ENCODE measurements around the gene TTC3.

The TTC3 gene

DNA sequence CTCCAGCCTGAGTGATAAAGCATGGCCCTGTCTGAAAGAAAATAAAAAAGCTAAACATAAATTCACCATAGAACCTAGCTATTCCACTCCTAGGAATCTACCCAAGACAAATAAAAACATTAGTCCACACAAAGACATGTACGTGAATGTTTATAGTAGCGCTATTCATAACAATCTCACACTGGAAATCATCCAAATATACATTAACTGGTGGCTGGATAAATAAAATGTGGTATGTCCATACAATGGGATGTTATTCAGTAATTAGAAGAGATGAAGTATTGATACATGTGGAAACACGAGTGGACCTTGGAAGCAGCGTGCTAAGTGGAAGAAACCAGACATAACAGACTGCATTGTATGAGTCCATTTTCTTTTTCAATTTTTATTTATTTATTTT lies 36.9 kb upstream of the TTC3 start:
- TF ChIP-seq, protein P1, sequence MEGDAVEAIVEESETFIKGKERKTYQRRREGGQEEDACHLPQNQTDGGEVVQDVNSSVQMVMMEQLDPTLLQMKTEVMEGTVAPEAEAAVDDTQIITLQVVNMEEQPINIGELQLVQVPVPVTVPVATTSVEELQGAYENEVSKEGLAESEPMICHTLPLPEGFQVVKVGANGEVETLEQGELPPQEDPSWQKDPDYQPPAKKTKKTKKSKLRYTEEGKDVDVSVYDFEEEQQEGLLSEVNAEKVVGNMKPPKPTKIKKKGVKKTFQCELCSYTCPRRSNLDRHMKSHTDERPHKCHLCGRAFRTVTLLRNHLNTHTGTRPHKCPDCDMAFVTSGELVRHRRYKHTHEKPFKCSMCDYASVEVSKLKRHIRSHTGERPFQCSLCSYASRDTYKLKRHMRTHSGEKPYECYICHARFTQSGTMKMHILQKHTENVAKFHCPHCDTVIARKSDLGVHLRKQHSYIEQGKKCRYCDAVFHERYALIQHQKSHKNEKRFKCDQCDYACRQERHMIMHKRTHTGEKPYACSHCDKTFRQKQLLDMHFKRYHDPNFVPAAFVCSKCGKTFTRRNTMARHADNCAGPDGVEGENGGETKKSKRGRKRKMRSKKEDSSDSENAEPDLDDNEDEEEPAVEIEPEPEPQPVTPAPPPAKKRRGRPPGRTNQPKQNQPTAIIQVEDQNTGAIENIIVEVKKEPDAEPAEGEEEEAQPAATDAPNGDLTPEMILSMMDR (IDR thresholded peaks at IDR 0.05; ENCODE audit: low read depth, low read length), result no peak
- DNase-seq (ENCODE audit: extremely low read depth, low read depth), result no peak

GRCh38 chr21:37039411-37040075 lies 33.5 kb upstream of the TTC3 start:
- TF ChIP-seq, protein P1 (IDR thresholded peaks at IDR 0.05; ENCODE audit: low read depth, low read length), result no peak
- DNase-seq (ENCODE audit: extremely low read depth, low read depth), result no peak

DNA sequence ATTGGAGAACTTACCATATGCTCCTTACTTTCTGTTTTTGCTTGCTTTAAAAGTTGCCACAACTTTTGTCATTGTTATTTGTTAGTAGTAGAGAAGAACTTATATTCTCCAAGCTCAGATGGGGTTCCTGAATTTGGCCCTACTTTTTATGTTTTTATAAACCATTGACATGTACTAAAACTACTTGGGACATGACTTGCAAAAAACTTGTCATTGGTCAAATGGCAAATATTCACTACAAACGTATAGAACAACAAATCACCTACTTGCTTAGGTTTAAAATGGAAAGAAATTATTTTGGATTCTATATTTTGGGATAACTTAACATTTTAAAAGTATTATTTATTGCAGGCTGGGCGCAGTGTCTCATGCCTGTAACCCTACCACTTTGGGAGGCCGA lies 32.8 kb upstream of the TTC3 start:
- no peak for DNase-seq (ENCODE audit: extremely low read depth, low read depth)
- TF ChIP-seq, protein P1 (IDR thresholded peaks at IDR 0.05; ENCODE audit: low read depth, low read length), result no peak

- TF ChIP-seq, protein P1 (IDR thresholded peaks at IDR 0.05; ENCODE audit: low read depth, low read length), result no peak
- DNase-seq (ENCODE audit: extremely low read depth, low read depth), result no peak
Observed at GRCh38 chr21:37041706-37042271, 31.3 kb upstream of the TTC3 start.

DNA sequence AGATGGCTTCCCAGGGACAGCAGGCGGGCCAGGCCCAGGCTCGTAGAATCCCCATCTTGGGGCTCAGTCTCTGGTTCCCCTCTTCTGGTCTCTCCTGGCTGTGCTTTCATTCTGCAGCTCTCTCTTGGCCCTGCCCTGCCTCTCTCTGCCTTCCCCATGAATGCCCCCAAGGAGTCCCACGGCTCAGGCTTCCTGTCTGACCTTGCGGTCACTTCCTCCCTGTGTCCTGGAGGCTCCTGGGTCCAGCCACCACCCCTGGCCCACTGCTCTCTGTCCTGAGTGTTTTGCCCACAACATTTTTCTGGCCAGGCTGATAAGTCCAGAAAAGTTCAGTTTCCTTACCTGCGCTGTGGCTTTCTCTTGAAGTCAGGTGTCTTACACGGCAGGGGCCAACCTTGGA lies 29.2 kb upstream of the TTC3 start:
- DNase-seq (ENCODE audit: extremely low read depth, low read depth), result no peak
- TF ChIP-seq, protein P1 (IDR thresholded peaks at IDR 0.05; ENCODE audit: low read depth, low read length), result no peak

DNA sequence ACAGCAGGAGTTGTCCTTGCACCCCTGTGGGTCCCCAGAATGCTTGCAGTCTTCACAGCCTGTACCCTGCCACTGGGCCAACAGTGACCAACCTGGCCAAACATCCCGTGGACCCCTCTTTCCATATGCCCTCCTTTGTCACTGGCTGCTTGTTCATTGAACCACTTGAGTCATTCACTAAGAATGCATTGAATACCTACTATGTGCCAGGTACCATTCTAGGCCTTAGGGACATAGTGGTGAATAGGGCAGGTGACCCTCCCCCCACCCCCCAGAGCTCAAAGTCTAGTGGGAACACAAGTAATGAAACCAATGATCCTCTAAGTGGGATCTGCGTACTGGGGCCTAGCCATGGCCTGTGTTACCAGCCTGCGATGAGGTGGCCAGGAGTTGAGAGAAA lies 28.4 kb upstream of the TTC3 start:
- no peak for DNase-seq (ENCODE audit: extremely low read depth, low read depth)
- TF ChIP-seq, protein P1 (IDR thresholded peaks at IDR 0.05; ENCODE audit: low read depth, low read length), result no peak

- TF ChIP-seq, protein P1 (IDR thresholded peaks at IDR 0.05; ENCODE audit: low read depth, low read length), result no peak
- no peak for DNase-seq (ENCODE audit: extremely low read depth, low read depth)
Observed at GRCh38 chr21:37045149-37045548, 27.9 kb upstream of the TTC3 start.

All from AG09319 (cell line).